SK-N-MC (cell line): ENCODE data around the gene RCOR1.

Experiments used
- DNase-seq: peaks from one replicate; pipeline ENCODE4 v3.0.0-alpha.2; 2011; ENCODE audit warnings: low read depth, low spot score
- H3K27ac ChIP-seq: fragments of 200-600 bp; sonication (generic); 2 replicates; pipeline ENCODE4 v1.5.1; 2016; ENCODE audit warnings: mixed run types
- H3K36me3 ChIP-seq: fragments of 200-600 bp; sonication (generic); 2 replicates; pipeline ENCODE4 v1.6.1; 2017; ENCODE audit warnings: antibody characterized with exemption, low read length, mixed read lengths; ENCODE audit not compliant: insufficient read depth
- H3K4me3 ChIP-seq: fragments of 200-600 bp; sonication (generic); 2 replicates; pipeline ENCODE4 v1.5.1; 2016
- H3K9ac ChIP-seq: fragments of 200-600 bp; sonication (generic); 2 replicates; pipeline ENCODE4 v1.8.0; 2017; ENCODE audit warnings: mixed run types, mixed read lengths; ENCODE audit not compliant: insufficient read length
- H3K9me3 ChIP-seq: fragments of 200-600 bp; sonication (generic); 2 replicates; pipeline ENCODE4 v1.6.1; 2017; ENCODE audit warnings: low read depth, mild to moderate bottlenecking, antibody characterized with exemption, low read length, moderate library complexity, mixed read lengths
- EZH2 ChIP-seq: fragments of 200-600 bp; sonication (generic); IDR thresholded peaks from one replicate; pipeline ENCODE4 v1.6.1; 2017; ENCODE audit warnings: antibody characterized with exemption
- FOXP2 ChIP-seq: optimal IDR thresholded peaks from 2 replicates; pipeline ENCODE3; 2011; ENCODE audit warnings: mild to moderate bottlenecking, moderate library complexity; ENCODE audit not compliant: insufficient read depth; ENCODE audit errors: extremely low read length, control extremely low read depth
- POLR2AphosphoS5 ChIP-seq: IDR thresholded peaks from 2 replicates; pipeline ENCODE4 v1.6.1; 2012; ENCODE audit warnings: mild to moderate bottlenecking, low read depth, low read length, borderline replicate concordance

RCOR1 gene

DNA sequence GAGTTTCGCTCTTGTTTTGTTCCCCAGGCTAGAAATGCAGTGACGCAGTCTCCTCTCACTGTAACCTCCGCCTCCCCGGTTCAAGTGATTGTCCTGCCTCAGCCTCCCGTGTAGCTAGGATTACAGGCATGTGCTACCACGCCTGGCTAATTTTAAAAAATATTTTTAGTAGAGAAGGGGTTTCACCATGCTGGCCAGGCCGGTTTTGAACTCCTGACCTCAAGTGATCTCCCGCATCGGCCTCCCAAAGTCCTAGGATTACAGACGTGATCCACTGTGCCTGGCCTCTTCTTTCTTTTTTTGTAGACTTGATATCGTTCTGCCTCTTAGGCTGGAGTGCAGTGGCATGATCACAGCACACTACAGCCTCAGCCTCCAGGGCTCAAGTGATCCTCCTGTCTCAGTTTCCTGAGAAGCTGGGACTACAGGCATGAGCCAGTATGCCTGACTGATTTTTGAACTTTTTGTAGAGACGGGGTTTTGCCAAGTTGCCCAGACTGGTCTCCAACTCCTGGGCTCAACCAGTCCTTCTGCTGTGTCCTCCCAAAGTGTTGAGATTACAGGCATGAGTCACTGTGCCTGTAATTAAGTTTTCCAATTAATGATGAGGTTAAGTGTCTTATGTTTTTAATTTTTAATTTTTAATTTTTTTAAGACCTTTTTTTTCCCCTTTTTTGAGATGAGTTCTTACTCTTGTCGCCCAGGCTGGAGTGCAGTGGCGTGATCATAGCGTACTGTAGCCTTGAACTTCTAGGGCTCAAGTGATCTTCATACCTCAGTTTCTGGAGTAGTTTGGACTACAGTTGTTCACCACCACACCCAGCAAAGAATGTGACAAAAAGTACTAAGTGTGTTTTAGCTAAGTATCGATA lies 10.2 kb downstream of the RCOR1 start:
- no peak overlapping the region for H3K4me3 ChIP-seq
- peak overlapping the region; percentile 72 for H3K27ac ChIP-seq
- H3K36me3 ChIP-seq, result peaks cover 62% of the 10 kb centered on the region
- H3K9ac ChIP-seq, result peak overlapping the region; percentile 26
- TF ChIP-seq EZH2 (no peak), FOXP2 (no peak), POLR2AphosphoS5 (no peak)
- no peak for DNase-seq
- H3K9me3 ChIP-seq, result no peaks in the 10 kb centered on the region

- Histone ChIP-seq H3K9me3 (no peaks in the 10 kb centered on the region), H3K4me3 (0 out of 2 replicates have a peak overlapping the region, but pooled peaks have one; percentile 18), H3K36me3 (peaks cover 62% of the 10 kb centered on the region), H3K9ac (peak overlapping the region; percentile 26), H3K27ac (peak overlapping the region; percentile 72)
- TF ChIP-seq FOXP2, result no peak
- TF ChIP-seq EZH2, result no peak
- no peak for TF ChIP-seq POLR2AphosphoS5
- DNase-seq, result no peak
These were observed 11.0 kb downstream of the RCOR1 start for GRCh38 chr14:102603293-102603907.

DNA sequence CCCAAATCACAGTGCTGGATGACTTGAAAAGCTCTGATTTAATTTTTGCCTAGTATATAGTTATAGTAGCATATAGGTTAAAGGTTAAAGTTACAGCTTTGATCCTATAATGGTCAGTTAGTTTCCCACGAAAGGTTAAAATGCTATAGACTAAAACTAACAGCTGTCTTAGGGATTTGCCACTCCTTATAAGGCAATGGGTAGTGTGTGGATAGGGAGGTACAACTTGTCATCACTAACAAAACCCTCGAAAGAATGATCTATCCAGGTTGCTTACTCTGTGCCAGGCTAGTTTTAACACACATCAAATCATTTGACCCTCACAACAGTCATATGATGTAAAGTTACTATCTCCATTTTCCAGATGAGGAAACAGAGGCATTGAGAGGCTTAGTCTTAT lies 11.7 kb downstream of the RCOR1 start:
- H3K27ac ChIP-seq, result peak overlapping the region; percentile 72
- DNase-seq, result no peak
- H3K4me3 ChIP-seq, result no peak overlapping the region
- H3K9ac ChIP-seq, result no peak overlapping the region
- H3K9me3 ChIP-seq, result no peaks in the 10 kb centered on the region
- no peak for TF ChIP-seq FOXP2
- TF ChIP-seq POLR2AphosphoS5, result 0 out of 2 replicates have a peak, but pooled peaks have one; percentile 17
- H3K36me3 ChIP-seq, result peaks cover 62% of the 10 kb centered on the region

GRCh38 chr14:102605029-102605428 lies 12.6 kb downstream of the RCOR1 start:
- TF ChIP-seq EZH2 (no peak), POLR2AphosphoS5 (0 out of 2 replicates have a peak, but pooled peaks have one; percentile 6), FOXP2 (no peak)
- DNase-seq, result no peak
- Histone ChIP-seq H3K9ac (no peak overlapping the region), H3K36me3 (peaks cover 61% of the 10 kb centered on the region), H3K4me3 (no peak overlapping the region), H3K27ac (peak overlapping the region; percentile 72), H3K9me3 (no peaks in the 10 kb centered on the region)

DNA sequence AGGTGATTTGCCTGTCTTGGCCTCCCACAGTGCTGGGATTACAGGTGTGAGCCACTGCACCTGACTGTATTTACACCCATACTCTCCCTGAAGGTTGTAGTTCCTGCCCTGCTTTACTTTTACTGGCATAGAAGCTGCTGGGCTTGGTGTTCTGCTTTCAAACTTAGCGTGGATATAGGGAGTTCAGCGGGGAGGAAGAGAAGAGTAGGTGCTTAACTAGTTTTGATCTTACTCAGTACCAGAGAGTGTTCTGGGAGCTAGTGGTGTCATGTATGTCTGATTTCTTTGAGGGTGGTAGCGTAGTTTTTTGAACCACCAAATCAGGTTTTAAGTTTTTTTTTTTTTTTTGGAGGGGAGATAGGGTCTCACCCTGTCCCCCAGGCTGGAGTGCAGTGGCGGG lies 13.8 kb downstream of the RCOR1 start:
- no peaks in the 10 kb centered on the region for H3K9me3 ChIP-seq
- no peak overlapping the region for H3K9ac ChIP-seq
- no peak for TF ChIP-seq EZH2
- no peak for TF ChIP-seq POLR2AphosphoS5
- no peak for TF ChIP-seq FOXP2
- no peak overlapping the region for H3K4me3 ChIP-seq
- peaks cover 66% of the 10 kb centered on the region for H3K36me3 ChIP-seq
- 0 out of 2 replicates have a peak overlapping the region, but pooled peaks have one; percentile 57 for H3K27ac ChIP-seq
- no peak for DNase-seq

DNA sequence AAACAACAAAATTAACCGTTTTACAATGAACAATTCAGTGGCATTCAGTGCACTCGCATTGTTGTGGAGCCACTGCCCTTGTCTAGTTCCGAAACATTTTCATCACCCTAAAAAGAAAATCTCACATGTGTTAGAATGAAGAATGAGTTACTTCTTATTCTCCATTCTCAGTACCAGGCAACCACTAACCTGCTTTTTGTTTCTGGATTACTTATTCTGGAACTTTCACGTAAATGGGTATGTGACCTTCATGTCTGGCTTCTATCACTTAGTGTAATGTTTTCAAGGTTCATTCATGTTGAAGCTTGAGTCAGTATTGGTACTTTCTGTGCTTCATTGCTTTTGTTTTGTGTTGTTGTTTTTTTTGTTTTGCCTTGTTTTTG lies 15.6 kb downstream of the RCOR1 start:
- H3K27ac ChIP-seq, result 0 out of 2 replicates have a peak overlapping the region, but pooled peaks have one; percentile 25
- TF ChIP-seq POLR2AphosphoS5 (no peak), FOXP2 (no peak)
- peaks cover 73% of the 10 kb centered on the region for H3K36me3 ChIP-seq

GRCh38 chr14:102610968-102611811 lies 18.7 kb downstream of the RCOR1 start:
- Histone ChIP-seq H3K27ac (peak overlapping the region; percentile 0), H3K9me3 (no peaks in the 10 kb centered on the region), H3K9ac (no peak overlapping the region), H3K4me3 (no peak overlapping the region), H3K36me3 (peaks cover 57% of the 10 kb centered on the region)
- DNase-seq, result no peak
- TF ChIP-seq EZH2 (no peak), FOXP2 (no peak), POLR2AphosphoS5 (no peak)

More for the DNA sequence above, 15.6 kb downstream of the RCOR1 start:
- DNase-seq, result no peak
- no peaks in the 10 kb centered on the region for H3K9me3 ChIP-seq
- H3K9ac ChIP-seq, result no peak overlapping the region
- no peak overlapping the region for H3K4me3 ChIP-seq
